GM10248 (cell line): ENCODE measurements around the gene KIF4A.
A peak's percentile ranks its signal among the peaks of the same experiment; 100 is the strongest.

ENCODE experiments used
- CTCF ChIA-PET: fragments of 300-600 bp; sonication (Branson Sonifier 250); formaldehyde crosslinking; extraction: SDS; loops from one replicate; lab custom pipeline; 2021; ENCODE audit warnings: antibody characterized with exemption; lab: Yijun Ruan, JAX
- POLR2A ChIA-PET: fragments of 350-650 bp; sonication (Branson Sonifier 250); formaldehyde crosslinking; extraction: SDS; loops from one replicate; lab custom pipeline; 2020; ENCODE audit warnings: antibody characterized with exemption; lab: Yijun Ruan, JAX
- DNase-seq: peaks from one replicate; pipeline ENCODE4 v3.0.0; 2012; ENCODE audit errors: extremely low spot score
- CTCF ChIP-seq: IDR thresholded peaks from 2 replicates; pipeline ENCODE4 v1.5.1; 2012; ENCODE audit warnings: mild to moderate bottlenecking, low read depth; ENCODE audit errors: extremely low read depth, missing control alignments, control extremely low read depth

The KIF4A gene

GRCh38 chrX:70427365-70427764 lies 137.5 kb downstream of the KIF4A start:
- POLR2A ChIA-PET, result no interaction called here
- CTCF ChIA-PET, result no interaction called here
- no peak for DNase-seq
- no peak for TF ChIP-seq CTCF

GRCh38 chrX:70429759-70430158 lies 139.9 kb downstream of the KIF4A start:
- TF ChIP-seq CTCF, result no peak
- DNase-seq, result no peak
- ChIA-PET POLR2A (no interaction called here), CTCF (interaction anchor here (1.4 kb wide), 1 partner anchor 39 kb away, joined by 4 read pairs; no protein-coding TSS in a partner anchor)

GRCh38 chrX:70432936-70433847 lies 143.3 kb downstream of the KIF4A start:
- ChIA-PET POLR2A (no interaction called here), CTCF (interaction anchor here (0.8 to 3.3 kb wide), 15 partner anchors 9 to 300 kb away, joined by 3 to 16 read pairs (median 4); partner anchors contain the start of genes DLG3, GDPD2 and IGBP1)
- TF ChIP-seq CTCF, result no peak
- peak; percentile 6 for DNase-seq

GRCh38 chrX:70433848-70434351 lies 144.0 kb downstream of the KIF4A start:
- peak; percentile 79 for DNase-seq
- TF ChIP-seq CTCF, result peak; percentile 62
- CTCF ChIA-PET, result interaction anchor here (0.8 to 3.3 kb wide), 13 partner anchors 10 to 300 kb away, joined by 3 to 16 read pairs (median 4); partner anchors contain the start of genes DLG3, GDPD2 and IGBP1
- POLR2A ChIA-PET, result no interaction called here

- CTCF ChIA-PET, result interaction anchor here (1.0 to 3.3 kb wide), 10 partner anchors 9 to 301 kb away, joined by 3 to 16 read pairs (median 12); partner anchors contain the start of genes DLG3, GDPD2 and IGBP1
- DNase-seq, result peak; percentile 84
- POLR2A ChIA-PET, result interaction anchor here (0.6 kb wide), 1 partner anchor 301 kb away, joined by 3 read pairs; the partner anchor contains the start of gene IGBP1
- TF ChIP-seq CTCF, result no peak
These were observed 144.5 kb downstream of the KIF4A start for GRCh38 chrX:70434352-70434866.
